ENCODE results near the gene EGR1. TPM values are rescaled to one million over a fixed set of nuclear protein-coding genes. Genes with fewer than 3 reads are reported as not detected.
A peak's percentile ranks its signal among the peaks of the same experiment; 100 is the strongest.

EGR1 gene
- total RNA-seq, 1 donor from 2014 or later: 25.1 TPM

DNA sequence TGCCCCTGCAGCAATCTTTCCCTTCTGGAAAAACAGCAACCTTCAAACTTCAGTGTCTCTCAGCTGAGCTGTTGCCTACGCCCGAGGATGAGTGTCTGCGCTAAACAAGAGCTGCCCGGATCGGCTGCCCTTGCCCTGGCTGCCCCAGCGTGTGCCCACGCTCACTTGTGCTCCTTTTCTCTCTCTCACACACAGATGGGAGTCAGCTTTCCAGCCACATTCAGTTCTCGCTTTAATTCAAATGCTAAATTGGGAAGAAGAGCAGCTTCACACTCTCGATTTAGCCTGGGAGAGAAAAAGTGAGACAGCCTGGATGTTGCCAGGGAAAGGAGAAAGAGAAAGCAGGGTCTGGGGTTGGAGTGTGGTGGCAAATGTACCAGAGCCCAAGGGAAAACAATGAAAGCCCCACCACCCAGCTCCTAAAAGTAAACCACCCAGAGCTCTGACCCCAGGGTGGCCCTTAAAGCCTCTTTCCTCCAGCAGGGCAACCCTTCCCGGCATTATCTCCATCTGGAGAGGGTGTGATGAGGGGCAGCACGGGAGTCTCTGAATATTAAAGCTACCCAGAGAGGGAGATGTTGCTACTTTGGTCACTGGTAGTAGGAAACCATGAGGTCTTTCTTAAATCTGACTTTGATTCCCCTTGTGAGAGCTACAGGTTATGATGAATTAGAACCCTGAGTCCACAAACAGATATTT is 9.9 kb upstream of the EGR1 start:
- no peak overlapping the region for H3K27ac ChIP-seq
- H3F3A ChIP-seq (ENCODE audit: low read depth): no peaks in the 10 kb centered on the region
- Mint-ChIP-seq H3K27me3 (ENCODE audit: insufficient read depth, low read depth) (peaks cover 14% of the 10 kb centered on the region), H3K4me1 (peaks cover 31% of the 10 kb centered on the region), H3K9me3 (no peaks in the 10 kb centered on the region), H3K36me3 (no peaks in the 10 kb centered on the region), H3K4me3 (no peak overlapping the region), H3K27ac (peak overlapping the region; percentile 57)
- no peak overlapping the region for H3K4me3 ChIP-seq
- DNase-seq (ENCODE audit: low spot score): no peak
- no peaks in the 10 kb centered on the region for H3K79me2 ChIP-seq (ENCODE audit: low read depth)
- TF ChIP-seq EZH2 (IDR thresholded peaks at IDR 0.05) (no peak), EZH2phosphoT487 (IDR thresholded peaks at IDR 0.05) (no peak)
- TF ChIP-seq, protein P1, sequence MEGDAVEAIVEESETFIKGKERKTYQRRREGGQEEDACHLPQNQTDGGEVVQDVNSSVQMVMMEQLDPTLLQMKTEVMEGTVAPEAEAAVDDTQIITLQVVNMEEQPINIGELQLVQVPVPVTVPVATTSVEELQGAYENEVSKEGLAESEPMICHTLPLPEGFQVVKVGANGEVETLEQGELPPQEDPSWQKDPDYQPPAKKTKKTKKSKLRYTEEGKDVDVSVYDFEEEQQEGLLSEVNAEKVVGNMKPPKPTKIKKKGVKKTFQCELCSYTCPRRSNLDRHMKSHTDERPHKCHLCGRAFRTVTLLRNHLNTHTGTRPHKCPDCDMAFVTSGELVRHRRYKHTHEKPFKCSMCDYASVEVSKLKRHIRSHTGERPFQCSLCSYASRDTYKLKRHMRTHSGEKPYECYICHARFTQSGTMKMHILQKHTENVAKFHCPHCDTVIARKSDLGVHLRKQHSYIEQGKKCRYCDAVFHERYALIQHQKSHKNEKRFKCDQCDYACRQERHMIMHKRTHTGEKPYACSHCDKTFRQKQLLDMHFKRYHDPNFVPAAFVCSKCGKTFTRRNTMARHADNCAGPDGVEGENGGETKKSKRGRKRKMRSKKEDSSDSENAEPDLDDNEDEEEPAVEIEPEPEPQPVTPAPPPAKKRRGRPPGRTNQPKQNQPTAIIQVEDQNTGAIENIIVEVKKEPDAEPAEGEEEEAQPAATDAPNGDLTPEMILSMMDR (IDR thresholded peaks at IDR 0.05): no peak
- peak overlapping the region; percentile 71 for H2AFZ ChIP-seq (replicated peaks)
- H3K9ac ChIP-seq: no peak overlapping the region
- peaks cover 18% of the 10 kb centered on the region for H3K4me1 ChIP-seq
- H3K36me3 ChIP-seq: no peaks in the 10 kb centered on the region
- no peaks in the 10 kb centered on the region for H3K27me3 ChIP-seq
- no peaks in the 10 kb centered on the region for H3K9me3 ChIP-seq (ENCODE audit: low read depth)
- peak overlapping the region; percentile 8 for H3K4me2 ChIP-seq
- no peaks in the 10 kb centered on the region for H4K20me1 ChIP-seq (ENCODE audit: low read depth)

DNA sequence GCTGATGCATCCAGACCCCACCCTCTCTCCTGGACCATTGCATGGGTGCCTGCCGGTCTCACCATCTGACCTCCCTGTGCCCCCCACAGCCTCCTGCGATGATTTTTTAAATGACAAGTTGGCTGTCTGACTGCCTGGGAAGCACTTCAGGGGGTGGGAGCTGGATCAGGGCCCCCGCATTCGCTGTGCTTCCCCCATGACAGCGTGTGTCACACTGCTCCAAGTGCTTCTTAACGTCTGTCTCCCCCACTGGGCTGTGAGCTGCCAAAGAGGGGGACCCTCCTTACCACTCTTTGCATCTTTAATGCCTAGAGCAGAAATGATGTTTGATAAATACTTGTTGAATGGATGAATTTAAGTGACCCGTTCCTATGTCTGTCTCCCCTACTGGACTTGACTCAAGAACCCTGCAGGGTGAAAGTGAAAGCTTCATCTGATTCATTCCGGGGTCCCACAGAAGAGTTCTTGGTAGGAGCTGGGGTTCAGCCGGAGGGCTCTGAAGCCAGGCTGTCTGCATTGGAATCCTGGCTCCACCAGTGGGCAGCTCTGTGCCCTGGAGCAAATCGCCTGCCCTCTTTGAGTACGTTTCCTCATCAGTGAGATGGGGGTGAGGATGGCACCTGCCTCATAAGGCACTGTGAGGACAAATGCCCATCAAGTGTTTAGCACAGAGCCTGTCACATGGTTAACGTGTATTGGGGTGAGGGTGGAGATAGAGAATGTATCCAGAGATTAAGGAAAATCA is 7.6 kb upstream of the EGR1 start:
- Histone ChIP-seq H3K36me3 (no peaks in the 10 kb centered on the region), H3K9ac (no peak overlapping the region), H3K9me3 (ENCODE audit: low read depth) (no peaks in the 10 kb centered on the region), H3K27ac (no peak overlapping the region), H3K4me3 (no peak overlapping the region), H2AFZ (replicated peaks) (no peak overlapping the region), H3K27me3 (no peaks in the 10 kb centered on the region), H3F3A (ENCODE audit: low read depth) (peaks cover 2% of the 10 kb centered on the region), H3K4me1 (peaks cover 18% of the 10 kb centered on the region), H3K79me2 (ENCODE audit: low read depth) (no peaks in the 10 kb centered on the region), H3K4me2 (no peak overlapping the region), H4K20me1 (ENCODE audit: low read depth) (no peaks in the 10 kb centered on the region)
- peak overlapping the region; percentile 38 for H3K4me3 Mint-ChIP-seq
- peaks cover 11% of the 10 kb centered on the region for H3K27me3 Mint-ChIP-seq (ENCODE audit: insufficient read depth, low read depth)
- no peak overlapping the region for H3K27ac Mint-ChIP-seq
- no peaks in the 10 kb centered on the region for H3K36me3 Mint-ChIP-seq
- DNase-seq (ENCODE audit: low spot score): no peak
- H3K9me3 Mint-ChIP-seq: no peaks in the 10 kb centered on the region
- H3K4me1 Mint-ChIP-seq: peaks cover 31% of the 10 kb centered on the region
- no peak for TF ChIP-seq EZH2 (IDR thresholded peaks at IDR 0.05)

DNA sequence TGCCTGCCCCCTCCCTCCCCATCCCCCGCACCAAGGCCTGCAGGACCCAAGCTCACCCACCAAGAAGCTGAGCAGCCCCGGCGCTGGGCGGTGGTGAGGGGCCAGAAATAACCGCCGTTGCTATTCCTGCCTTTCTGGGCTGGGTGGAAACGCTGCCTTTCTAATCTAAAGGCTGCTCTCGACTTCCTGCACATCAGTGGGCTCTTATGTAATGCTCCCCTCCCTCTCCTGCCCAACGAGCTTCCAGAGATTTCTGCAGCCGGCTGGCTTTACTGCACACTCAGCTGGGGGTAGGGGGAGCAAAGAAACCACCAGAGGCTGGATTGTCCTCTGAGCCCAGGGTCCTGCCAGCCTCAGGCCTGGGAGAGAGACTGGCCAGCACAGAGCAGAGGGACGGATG is 6.9 kb upstream of the EGR1 start:
- H4K20me1 ChIP-seq (ENCODE audit: low read depth): no peaks in the 10 kb centered on the region
- no peak overlapping the region for H3K4me2 ChIP-seq
- Mint-ChIP-seq H3K4me3 (no peak overlapping the region), H3K9me3 (no peaks in the 10 kb centered on the region), H3K27ac (peak overlapping the region; percentile 83), H3K36me3 (no peaks in the 10 kb centered on the region), H3K4me1 (peaks cover 31% of the 10 kb centered on the region), H3K27me3 (ENCODE audit: insufficient read depth, low read depth) (peaks cover 11% of the 10 kb centered on the region)
- no peaks in the 10 kb centered on the region for H3K79me2 ChIP-seq (ENCODE audit: low read depth)
- no peaks in the 10 kb centered on the region for H3K27me3 ChIP-seq
- H3F3A ChIP-seq (ENCODE audit: low read depth): peaks cover 9% of the 10 kb centered on the region
- H3K9me3 ChIP-seq (ENCODE audit: low read depth): no peaks in the 10 kb centered on the region
- no peak for TF ChIP-seq EZH2 (IDR thresholded peaks at IDR 0.05)
- TF ChIP-seq EZH2phosphoT487 (IDR thresholded peaks at IDR 0.05): no peak
- TF ChIP-seq, protein P1 (IDR thresholded peaks at IDR 0.05): no peak
- no peak overlapping the region for H2AFZ ChIP-seq (replicated peaks)
- H3K4me1 ChIP-seq: peaks cover 18% of the 10 kb centered on the region
- H3K4me3 ChIP-seq: no peak overlapping the region
- H3K9ac ChIP-seq: no peak overlapping the region
- no peaks in the 10 kb centered on the region for H3K36me3 ChIP-seq
- H3K27ac ChIP-seq: no peak overlapping the region
- no peak for DNase-seq (ENCODE audit: low spot score)

DNA sequence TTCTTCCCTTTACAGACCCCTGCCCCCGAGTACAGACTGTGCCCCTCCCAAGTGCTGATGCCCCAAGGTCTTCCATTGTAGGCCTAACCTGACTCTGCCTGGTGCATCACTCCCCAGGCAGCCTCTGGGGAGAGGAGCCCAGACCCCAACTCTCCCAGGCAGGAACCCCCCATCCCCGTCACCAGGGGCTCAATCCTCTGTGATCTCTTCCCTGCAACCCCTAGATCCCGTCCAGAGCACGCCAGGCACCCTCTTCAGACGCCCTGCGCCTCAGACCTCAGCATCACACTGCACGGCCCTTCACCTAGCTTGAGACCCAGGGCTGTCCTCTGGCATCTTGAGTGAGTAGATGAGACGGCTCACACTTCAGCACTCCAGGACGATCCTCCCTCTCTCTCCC is 6.4 kb upstream of the EGR1 start:
- Mint-ChIP-seq H3K9me3 (no peaks in the 10 kb centered on the region), H3K36me3 (no peaks in the 10 kb centered on the region), H3K4me3 (no peak overlapping the region), H3K4me1 (peaks cover 31% of the 10 kb centered on the region), H3K27me3 (ENCODE audit: insufficient read depth, low read depth) (peaks cover 11% of the 10 kb centered on the region), H3K27ac (peak overlapping the region; percentile 83)
- Histone ChIP-seq H3K79me2 (ENCODE audit: low read depth) (no peaks in the 10 kb centered on the region), H3K27ac (no peak overlapping the region), H3K4me1 (peaks cover 18% of the 10 kb centered on the region), H3K4me3 (no peak overlapping the region), H3K27me3 (no peaks in the 10 kb centered on the region), H2AFZ (replicated peaks) (no peak overlapping the region), H3K36me3 (no peaks in the 10 kb centered on the region), H3K9me3 (ENCODE audit: low read depth) (no peaks in the 10 kb centered on the region), H3K4me2 (no peak overlapping the region), H3F3A (ENCODE audit: low read depth) (peaks cover 14% of the 10 kb centered on the region), H4K20me1 (ENCODE audit: low read depth) (no peaks in the 10 kb centered on the region), H3K9ac (no peak overlapping the region)
- TF ChIP-seq EZH2phosphoT487 (IDR thresholded peaks at IDR 0.05): no peak
- TF ChIP-seq EZH2 (IDR thresholded peaks at IDR 0.05): no peak
- TF ChIP-seq, protein P1 (IDR thresholded peaks at IDR 0.05): no peak
- DNase-seq (ENCODE audit: low spot score): no peak
